NOMO-1 treated with dmso at 0.1 percent for 144 hours (cell line): ENCODE results near the gene RPRML.
A peak's percentile ranks its signal among the peaks of the same experiment; 100 is the strongest.

Experiments
- DNase-seq: peaks from one replicate; lab custom pipeline; 2025; ENCODE audit not compliant: unreplicated experiment; lab: John Stamatoyannopoulos, UW

RPRML gene

DNA sequence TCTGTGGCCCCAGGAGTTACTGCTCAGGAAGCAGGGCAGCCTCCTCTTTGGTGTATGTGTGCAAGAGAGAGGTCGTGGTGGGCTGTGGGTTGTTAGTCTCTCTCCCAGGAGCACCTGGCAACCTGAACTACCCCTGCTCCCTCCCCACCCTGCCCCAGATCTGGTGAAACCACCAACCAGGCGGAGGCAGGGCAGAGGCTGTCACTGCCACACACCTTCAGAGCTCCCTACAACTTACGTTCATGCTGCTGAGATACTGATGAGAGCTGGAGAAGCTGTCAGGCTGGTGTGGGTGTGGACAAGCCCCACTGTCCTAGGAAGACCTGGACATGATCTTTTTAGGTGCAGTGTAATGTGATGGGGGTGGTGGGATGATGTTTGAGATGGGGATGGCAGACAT is 31.8 kb downstream of the RPRML start:
- no peak for DNase-seq

DNA sequence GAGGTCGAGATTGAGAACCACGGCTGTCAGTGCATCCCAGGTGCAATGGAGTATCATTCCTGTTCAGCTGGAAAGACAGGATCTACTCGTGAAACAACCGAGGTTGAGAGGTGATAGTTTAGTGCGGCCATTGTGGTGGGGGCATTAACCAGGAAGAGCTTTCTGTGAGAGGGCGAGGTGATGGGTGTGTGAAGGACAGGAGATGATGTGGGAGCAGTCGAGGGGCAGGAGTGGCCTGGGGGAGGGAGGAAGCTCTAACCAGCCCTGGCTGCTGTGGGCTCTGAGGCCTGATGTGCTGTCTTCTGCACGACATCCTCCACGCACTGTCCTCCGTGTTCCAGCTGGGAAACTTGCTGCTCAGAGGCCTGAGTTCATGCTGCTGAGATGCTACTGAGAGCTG is 34.1 kb downstream of the RPRML start:
- DNase-seq: no peak

DNA sequence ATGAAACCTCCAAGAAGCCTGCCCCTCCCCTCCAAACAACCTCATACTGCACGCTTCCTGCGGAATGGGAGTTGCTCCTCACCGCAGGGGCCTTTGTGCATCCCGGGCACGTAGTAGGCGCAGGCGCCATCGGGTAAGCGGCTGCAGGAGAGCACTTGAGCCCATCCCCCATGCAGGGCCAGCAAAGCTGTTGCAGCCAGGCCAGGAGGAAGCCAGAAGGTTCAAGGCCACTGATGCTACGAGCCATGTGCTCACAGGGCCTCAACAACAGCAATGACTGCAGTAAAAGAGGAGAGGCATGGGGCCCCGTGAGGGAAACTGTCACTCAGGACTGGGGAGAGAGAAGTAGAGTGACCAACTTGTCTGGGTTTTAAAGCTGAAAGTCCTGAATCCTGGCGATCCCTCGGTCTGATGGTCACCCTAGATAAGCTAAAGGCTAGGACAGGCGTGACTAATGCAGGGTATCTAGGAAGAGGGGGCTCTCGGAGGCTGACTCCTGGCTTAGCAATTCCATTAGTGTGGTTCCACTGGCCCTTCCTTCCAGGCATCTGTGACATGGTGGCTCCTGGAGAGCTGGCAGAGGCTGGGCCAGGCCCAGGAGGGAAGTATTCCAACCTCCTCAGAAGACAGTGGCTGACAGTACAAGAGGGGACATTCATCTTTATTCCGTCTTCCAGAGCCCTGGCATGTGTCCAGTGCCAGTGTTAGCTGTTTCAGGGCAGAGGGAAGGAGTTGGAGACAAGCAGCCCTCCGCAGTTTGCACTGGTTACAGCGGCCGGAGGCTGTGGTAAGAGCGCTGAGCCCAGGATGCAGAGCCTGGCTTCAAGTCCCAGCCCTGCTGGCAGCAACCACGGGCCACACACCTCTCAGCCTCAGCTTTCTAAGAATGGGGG is 35.3 kb downstream of the RPRML start:
- DNase-seq: no peak

DNA sequence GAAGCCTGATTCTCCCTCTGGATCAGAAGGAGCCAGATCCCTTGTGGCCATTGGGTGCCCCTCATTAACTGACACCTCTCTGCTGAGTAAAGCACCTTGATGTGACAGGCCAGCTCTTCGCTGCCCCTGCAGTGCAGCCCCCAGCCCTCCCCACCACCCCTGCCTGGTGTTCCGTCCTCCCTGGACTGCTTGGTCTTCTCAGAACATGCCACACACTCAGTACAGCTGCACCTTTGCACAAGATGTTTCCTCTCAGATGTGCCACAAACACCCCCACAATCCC is 35.9 kb downstream of the RPRML start:
- no peak for DNase-seq

DNA sequence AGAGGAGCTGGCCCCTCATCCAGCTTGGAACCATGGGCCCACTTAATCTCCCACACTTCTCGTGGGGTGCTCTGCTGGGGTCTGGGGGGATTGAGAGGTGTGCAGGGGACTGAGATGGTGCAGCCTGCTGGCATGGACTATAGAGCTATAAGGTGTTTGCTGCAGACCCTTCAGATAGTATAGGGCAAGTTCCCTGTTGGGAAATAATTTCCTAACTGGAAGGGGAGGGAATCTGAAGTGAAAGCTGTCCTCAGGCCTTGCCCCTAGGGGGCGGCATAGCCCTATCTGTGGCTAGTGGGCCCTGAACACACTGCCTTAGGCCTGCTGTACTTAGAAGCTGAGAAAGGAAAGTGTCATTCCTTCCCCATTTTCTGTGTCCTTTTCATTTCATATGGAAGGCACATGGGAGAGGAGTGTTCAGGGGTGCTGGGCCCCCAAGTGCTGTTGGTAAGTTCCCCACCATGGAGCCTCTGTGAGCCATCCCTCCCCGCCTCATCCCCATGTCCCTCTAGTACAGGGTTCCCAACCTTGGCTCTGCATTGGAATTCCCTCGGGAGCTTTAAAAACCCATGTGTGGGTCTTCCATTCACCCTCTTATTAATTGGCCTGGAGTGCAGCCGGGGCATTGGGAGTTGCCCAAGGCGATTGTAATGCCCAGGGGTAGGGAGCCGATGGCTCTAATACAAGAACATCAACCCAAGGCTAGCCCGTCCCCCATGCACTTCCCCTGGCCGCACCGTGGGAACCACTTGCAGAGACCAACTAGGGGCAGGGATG is 36.4 kb downstream of the RPRML start:
- peak; percentile 14 for DNase-seq

DNA sequence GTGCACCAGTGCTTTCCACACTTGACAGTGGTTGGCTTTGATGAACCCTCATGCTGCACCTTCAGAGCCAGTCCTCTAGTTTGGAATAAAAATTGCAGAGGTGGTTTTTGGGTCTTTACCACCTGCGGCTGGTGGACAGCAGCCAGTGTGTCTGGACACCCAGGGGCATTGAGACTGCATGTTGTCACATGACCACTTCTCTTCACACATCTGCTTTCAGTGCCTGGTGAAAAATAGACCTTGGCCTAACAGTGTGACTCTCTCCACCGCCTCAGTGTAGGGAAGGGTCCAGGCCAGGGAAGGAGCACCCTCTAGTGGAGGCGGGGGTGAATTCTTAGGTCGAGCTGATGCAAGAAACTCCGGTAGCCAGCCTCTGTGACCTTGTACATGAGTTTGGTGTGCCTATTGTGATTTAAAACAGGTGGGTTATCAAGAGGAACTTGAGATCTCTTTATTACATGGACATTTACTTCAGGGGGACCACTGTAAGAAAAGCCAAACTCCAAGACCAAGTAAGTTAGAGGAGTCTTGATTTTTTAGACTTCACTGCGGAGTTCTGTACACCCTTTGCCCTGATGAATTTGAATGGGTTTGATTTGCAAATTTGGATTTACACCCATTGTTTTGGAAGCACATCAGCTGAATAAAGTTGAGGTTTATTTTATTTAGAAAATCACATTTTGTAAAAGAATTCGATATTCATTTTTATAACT is 38.2 kb downstream of the RPRML start:
- peak; percentile 53 for DNase-seq

DNA sequence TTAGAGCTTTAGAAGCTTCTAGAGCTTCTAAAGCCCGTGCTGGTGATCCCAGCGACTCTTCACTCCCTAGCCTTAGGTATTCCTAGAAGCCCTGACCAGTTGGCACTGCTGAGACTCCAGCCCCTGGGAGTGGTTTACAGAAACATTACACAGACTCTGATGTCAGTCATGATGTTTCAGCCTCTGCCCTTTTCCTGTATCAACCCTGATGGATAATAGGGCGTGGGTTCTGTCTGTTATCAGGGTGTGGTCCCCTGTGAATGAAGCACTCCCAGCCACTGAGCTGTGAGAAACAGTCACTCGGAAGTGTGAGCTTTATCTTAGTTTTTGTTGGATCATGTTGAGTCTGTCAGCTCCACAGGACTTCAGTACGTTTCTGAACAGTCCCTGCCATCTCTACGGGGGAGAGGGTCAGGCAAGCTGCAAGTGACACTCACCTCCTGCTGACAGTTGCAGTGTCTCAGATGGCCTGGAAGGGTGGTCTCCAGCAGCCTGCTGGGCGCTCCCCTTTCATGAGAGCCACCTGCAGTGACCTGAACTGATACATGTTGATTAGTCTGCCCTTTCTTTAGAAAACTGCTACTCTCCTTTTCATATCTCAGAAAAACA is 43.3 kb downstream of the RPRML start:
- no peak for DNase-seq

DNA sequence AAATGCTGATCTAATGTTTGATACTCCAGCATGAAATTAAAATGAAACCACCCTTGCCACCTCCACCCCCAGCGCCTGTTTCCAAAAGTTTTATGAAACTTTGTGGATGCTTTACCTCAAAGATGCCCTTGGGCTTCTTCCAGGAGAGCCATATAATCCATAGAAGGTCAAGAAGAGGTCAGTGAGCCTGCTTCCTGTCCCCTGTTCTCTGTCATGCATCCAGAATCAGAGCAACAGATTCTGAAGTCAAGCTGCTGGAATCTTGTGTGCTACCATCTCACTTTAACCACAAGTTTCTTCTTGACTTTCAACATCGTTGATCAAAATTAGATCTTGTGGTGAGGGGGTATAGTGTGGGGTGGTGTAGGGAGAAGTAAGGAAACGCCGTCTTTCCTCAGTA is 47.5 kb downstream of the RPRML start:
- DNase-seq: no peak

DNA sequence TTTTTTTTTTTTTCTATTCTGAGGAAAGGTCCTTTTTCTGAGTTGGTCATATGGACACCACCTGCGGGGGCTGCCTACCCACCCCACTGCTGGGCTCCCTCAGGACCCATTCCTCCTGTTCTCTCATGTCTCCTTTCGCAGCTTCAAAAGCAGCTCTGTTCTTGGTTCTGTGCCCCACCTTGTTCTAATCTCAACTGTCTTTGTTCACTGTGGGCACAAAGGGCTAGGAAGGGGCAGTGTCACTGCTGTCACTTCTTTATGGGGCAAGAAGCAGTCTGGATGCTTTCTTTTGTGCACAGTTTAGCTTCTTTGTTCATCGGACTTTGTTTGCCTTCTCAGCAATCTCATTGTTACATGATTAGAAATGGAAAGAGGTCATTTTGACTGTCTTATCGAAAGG is 49.0 kb downstream of the RPRML start:
- no peak for DNase-seq

DNA sequence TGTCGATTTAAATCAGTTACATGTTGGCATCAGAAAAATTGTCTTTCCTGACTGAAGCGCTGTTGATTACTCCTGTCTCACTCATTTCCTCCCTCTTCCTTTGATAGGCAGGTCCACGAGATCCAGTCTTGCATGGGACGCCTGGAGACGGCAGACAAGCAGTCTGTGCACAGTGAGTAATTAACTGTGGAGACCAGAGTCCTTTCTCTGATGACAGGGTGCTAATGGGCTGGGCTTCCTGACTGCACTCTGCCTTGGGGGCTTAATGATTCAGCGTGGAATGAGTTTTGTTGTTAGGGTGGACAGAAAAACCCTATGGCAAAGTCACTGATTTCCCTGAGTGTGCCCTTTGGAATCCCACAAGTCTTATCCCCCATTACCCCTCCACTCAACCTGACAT is 49.6 kb downstream of the RPRML start:
- DNase-seq: no peak

DNA sequence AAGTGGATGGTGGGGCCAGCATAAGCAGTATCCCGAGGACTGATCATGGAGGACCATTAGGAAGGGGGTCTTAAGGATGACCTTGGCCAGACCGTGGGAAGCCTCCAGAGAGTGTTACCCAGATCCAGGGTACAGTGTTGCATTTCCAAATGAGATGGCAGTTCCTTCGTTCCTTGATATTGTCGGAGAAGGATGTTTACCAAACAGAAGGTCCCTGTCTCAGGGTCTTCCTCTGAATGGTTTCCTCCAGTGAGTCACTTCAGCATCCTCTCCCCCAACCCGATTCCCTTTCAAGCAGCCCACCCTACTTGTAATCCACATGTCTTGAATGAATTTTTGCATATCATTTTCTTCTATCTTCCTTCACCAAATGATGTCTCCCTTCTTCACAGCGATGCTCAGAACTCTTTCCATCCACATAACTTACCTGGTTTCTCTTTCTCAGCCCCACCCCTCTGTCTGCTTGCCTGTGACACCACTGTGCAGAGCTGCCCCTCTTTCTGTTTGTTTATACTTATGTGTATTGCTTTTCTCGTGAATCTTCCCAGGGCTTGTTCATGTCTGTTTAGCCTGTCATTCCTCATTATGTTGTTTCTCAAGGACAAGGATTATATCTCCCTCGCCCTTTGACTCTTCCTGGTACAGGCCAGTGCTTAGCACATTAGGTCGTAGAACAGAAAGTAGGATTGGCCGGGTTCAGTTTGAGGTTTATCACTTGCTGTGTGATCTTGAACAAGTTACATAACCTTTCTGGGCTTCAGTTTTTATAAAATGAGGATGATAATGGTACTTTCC is 50.4 kb downstream of the RPRML start:
- no peak for DNase-seq
